Activated naive CD8-positive, alpha-beta T cell treated with anti-CD3 and anti-CD28 coated beads, Interleukin-2, amount 50 U/mL, for 24 hours (primary cell): ENCODE data around the gene BRD9.
"Not testable (repeated sequence)": the region's sequence is repeated elsewhere in the genome, so short reads cannot be mapped to it uniquely, and the experiment has no call there.

Source experiments
- ATAC-seq: fragments of 150-1000 bp; cut with Tn5 transposase; one replicate; pipeline ENCODE4 v1.10.0; 2021
- DNase-seq: peaks from one replicate; pipeline ENCODE4 v3.0.0; 2021
- H3K27ac Mint-ChIP-seq: one replicate; pipeline ENCODE4 v1.8.0; 2021; ENCODE audit warnings: mild to moderate bottlenecking, mixed read lengths
- H3K27me3 Mint-ChIP-seq: one replicate; pipeline ENCODE4 v1.8.0; 2021; ENCODE audit warnings: mixed read lengths
- H3K36me3 Mint-ChIP-seq: one replicate; pipeline ENCODE4 v1.8.0; 2021; ENCODE audit warnings: low read depth, mixed read lengths
- H3K4me1 Mint-ChIP-seq: one replicate; pipeline ENCODE4 v1.8.0; 2021; ENCODE audit warnings: mixed read lengths
- H3K4me3 Mint-ChIP-seq: one replicate; pipeline ENCODE4 v1.8.0; 2021; ENCODE audit warnings: mild to moderate bottlenecking, moderate library complexity, mixed read lengths
- H3K9me3 Mint-ChIP-seq: one replicate; pipeline ENCODE4 v1.8.0; 2021; ENCODE audit warnings: mixed read lengths

BRD9 gene

GRCh38 chr5:915946-916345 lies 23.3 kb upstream of the BRD9 start:
- ATAC-seq, result no peak
- Mint-ChIP-seq H3K27me3 (peaks cover 3% of the 10 kb centered on the region), H3K4me1 (peaks cover 24% of the 10 kb centered on the region), H3K9me3 (no peaks in the 10 kb centered on the region), H3K4me3 (no peak overlapping the region), H3K27ac (no peak overlapping the region), H3K36me3 (peaks cover 54% of the 10 kb centered on the region)
- no peak for DNase-seq

- DNase-seq, ATAC-seq, H3K9me3 Mint-ChIP-seq, H3K27me3 Mint-ChIP-seq, H3K4me3 Mint-ChIP-seq, H3K27ac Mint-ChIP-seq: not testable (repeated sequence)
- H3K4me1 Mint-ChIP-seq, result peaks cover 24% of the 10 kb centered on the region
- H3K36me3 Mint-ChIP-seq, result peaks cover 58% of the 10 kb centered on the region
These were observed 22.7 kb upstream of the BRD9 start for GRCh38 chr5:915346-915745.

DNA sequence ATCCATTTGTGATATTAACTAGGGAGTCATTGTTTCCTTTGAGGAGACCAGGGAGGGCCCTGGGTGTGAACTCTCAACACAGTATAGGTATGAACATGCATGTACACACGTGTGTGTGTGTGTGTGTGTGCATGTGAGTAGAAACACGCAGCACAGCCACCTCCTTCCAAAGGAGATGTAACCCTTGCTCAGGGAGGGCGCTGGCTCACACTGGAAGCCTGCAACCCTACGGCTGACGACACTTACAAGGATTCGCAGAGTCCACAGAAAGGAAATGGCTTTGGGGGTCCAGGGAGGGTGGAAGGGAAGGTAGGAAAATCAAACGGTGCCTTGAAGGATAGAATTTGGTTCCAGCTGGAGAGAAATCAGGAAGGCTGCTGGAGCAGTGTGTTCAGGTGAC lies 22.0 kb upstream of the BRD9 start:
- H3K27me3 Mint-ChIP-seq, result peaks cover 3% of the 10 kb centered on the region
- H3K4me1 Mint-ChIP-seq, result peaks cover 24% of the 10 kb centered on the region
- ATAC-seq (no peak), DNase-seq (no peak)
- H3K4me3 Mint-ChIP-seq, result no peak overlapping the region
- H3K36me3 Mint-ChIP-seq, result peaks cover 58% of the 10 kb centered on the region
- no peaks in the 10 kb centered on the region for H3K9me3 Mint-ChIP-seq
- H3K27ac Mint-ChIP-seq, result no peak overlapping the region

GRCh38 chr5:914174-914573 lies 21.6 kb upstream of the BRD9 start:
- Mint-ChIP-seq H3K36me3 (peaks cover 61% of the 10 kb centered on the region), H3K4me1 (peaks cover 24% of the 10 kb centered on the region), H3K4me3 (no peak overlapping the region), H3K9me3 (no peaks in the 10 kb centered on the region), H3K27ac (no peak overlapping the region), H3K27me3 (peaks cover 3% of the 10 kb centered on the region)
- no peak for ATAC-seq
- no peak for DNase-seq

- Mint-ChIP-seq H3K36me3 (peaks cover 60% of the 10 kb centered on the region), H3K9me3 (no peaks in the 10 kb centered on the region), H3K27ac (peak overlapping the region; percentile 96), H3K4me3 (peak overlapping the region; percentile 62), H3K4me1 (peaks cover 24% of the 10 kb centered on the region), H3K27me3 (peaks cover 3% of the 10 kb centered on the region)
- peak; percentile 76 for DNase-seq
- ATAC-seq, result peak; percentile 97
These were observed 19.9 kb upstream of the BRD9 start for GRCh38 chr5:912280-913091.

DNA sequence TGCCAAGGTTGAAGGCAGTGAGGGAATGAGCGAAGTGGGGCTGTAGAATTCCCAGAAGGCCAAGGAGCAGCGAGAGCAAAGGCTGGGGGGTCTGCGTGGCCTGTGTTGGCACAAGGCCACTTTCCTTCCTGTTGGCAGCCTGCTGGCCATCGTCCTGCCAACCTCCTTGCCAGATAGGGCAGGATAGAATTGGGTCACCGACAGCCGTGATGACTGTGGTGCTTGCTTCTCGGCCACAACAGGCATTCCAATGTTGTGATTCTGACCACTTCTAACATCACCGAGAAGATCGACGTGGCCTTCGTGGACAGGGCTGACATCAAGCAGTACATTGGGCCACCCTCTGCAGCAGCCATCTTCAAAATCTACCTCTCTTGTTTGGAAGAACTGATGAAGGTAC lies 19.0 kb upstream of the BRD9 start:
- Mint-ChIP-seq H3K27me3 (peaks cover 3% of the 10 kb centered on the region), H3K4me1 (peaks cover 24% of the 10 kb centered on the region), H3K36me3 (peaks cover 60% of the 10 kb centered on the region), H3K27ac (peak overlapping the region; percentile 96), H3K4me3 (no peak overlapping the region), H3K9me3 (no peaks in the 10 kb centered on the region)
- no peak for DNase-seq
- no peak for ATAC-seq

- no peak for ATAC-seq
- H3K27ac Mint-ChIP-seq, result no peak overlapping the region
- no peak overlapping the region for H3K4me3 Mint-ChIP-seq
- peaks cover 3% of the 10 kb centered on the region for H3K27me3 Mint-ChIP-seq
- no peaks in the 10 kb centered on the region for H3K9me3 Mint-ChIP-seq
- no peak for DNase-seq
- peaks cover 64% of the 10 kb centered on the region for H3K36me3 Mint-ChIP-seq
- peaks cover 24% of the 10 kb centered on the region for H3K4me1 Mint-ChIP-seq
These were observed 18.2 kb upstream of the BRD9 start for GRCh38 chr5:910769-911160.

DNA sequence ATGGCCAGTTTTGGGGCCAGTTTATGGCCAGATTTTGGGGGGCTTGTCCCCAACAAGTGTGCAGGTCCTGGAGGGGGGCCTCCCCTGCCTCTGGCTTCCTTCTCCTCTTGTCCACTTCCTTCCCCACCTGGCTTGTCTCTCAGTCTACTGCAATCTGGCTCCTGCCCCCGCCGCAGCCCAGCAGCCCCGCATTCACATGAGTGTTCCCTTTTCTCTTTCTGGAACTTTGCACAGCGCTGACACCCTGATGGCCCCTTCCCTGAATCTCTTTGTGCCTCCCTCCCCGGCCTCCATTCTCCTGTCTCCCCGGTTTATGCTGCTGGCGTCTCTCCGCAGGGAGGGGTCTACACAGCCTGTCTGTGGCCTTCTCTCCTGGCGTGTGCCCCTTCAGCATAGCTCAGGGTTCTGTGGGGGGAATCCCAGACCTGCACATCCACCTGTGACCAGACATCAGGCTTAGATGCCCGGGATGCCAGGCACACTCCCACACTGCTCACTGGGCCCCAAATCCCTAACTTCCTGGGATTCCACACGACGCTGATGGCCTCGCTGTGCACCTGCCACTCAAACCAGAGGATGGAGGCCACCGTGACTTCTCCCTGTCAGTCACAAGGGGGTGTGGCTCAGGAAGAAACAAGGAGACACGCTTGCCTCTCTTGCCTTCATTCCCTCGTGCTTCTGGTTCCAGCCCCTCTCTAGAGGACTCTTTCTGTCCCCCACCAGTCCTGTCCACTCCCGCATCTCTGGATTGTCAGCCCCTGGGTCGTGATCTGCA lies 17.6 kb upstream of the BRD9 start:
- Mint-ChIP-seq H3K4me1 (peaks cover 24% of the 10 kb centered on the region), H3K4me3 (no peak overlapping the region), H3K27me3 (peaks cover 3% of the 10 kb centered on the region), H3K9me3 (no peaks in the 10 kb centered on the region), H3K27ac (no peak overlapping the region), H3K36me3 (peaks cover 70% of the 10 kb centered on the region)
- DNase-seq (no peak), ATAC-seq (no peak)

DNA sequence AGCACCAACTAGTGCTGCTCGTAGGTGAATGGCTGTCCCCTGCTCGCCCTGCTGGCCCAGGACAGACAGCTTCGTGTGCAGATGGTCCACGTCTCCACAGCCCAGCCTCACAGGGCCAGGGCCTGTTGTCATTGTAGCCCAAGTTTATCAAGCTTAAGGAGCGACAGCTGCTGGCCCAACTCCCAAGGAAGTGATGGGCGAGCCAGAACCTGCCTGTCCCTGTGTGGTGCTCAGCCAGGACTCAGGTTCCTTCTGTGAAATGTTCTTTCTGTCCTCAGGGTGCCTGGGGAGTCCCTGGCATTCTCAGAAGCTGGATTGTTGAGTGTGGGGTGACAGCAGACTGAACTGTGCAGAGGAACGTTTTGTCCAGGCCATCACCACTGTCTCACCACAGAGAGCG lies 16.5 kb upstream of the BRD9 start:
- no peak overlapping the region for H3K4me3 Mint-ChIP-seq
- ATAC-seq (no peak), DNase-seq (no peak)
- peaks cover 24% of the 10 kb centered on the region for H3K4me1 Mint-ChIP-seq
- no peak overlapping the region for H3K27ac Mint-ChIP-seq
- H3K27me3 Mint-ChIP-seq, result peaks cover 3% of the 10 kb centered on the region
- peaks cover 71% of the 10 kb centered on the region for H3K36me3 Mint-ChIP-seq
- H3K9me3 Mint-ChIP-seq, result no peaks in the 10 kb centered on the region

DNA sequence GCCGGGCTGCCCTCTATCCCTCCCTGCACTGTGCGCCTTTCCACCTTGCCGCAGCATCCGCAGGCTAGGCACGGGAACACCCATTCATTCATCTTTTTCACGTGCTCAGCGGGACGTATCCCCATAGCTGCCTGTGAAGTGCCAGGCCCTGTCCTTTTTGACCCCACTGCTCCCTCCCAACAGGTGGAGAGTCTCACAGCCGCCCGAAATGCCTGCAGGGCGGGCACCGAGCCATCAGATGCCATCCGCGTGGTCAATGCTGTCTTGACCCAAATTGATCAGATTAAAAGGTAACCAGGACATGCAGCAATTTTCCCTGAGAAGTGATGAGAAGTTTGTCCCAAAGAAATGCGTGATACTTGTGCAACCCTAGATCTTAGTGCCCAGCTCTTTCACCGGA lies 15.6 kb upstream of the BRD9 start:
- Mint-ChIP-seq H3K4me1 (peaks cover 18% of the 10 kb centered on the region), H3K27me3 (peaks cover 3% of the 10 kb centered on the region), H3K27ac (no peak overlapping the region), H3K4me3 (no peak overlapping the region), H3K36me3 (peaks cover 67% of the 10 kb centered on the region), H3K9me3 (no peaks in the 10 kb centered on the region)
- ATAC-seq (no peak), DNase-seq (no peak)

DNA sequence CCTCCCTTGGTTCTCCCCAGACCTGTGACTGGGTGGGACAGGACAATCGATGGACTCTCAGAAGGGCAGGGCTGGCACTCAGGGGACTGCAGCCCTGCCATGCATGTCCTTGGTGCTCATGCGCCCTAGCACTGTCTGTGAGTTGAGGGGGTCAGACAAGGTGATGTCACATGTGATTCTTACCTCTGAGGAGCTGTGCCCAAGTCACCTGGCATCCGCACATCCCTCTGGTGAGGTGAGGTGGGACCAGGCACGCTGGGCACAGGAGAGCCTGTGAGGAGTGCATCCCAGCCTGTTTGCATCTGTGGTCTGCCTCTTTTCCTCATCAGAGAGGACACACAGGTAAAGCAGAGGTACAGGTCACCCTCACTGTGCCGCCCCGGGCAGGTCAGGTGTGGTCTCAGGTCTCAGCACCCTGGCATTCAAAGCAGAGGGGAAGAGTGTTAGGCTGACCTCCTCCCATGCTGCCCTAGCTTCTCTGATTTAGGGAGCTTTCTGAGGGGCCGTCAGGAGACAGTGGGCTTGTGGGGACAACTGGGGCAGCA lies 14.8 kb upstream of the BRD9 start:
- H3K27ac Mint-ChIP-seq, result no peak overlapping the region
- H3K4me3 Mint-ChIP-seq, result no peak overlapping the region
- peaks cover 63% of the 10 kb centered on the region for H3K36me3 Mint-ChIP-seq
- H3K27me3 Mint-ChIP-seq, result peaks cover 3% of the 10 kb centered on the region
- H3K4me1 Mint-ChIP-seq, result peaks cover 11% of the 10 kb centered on the region
- no peaks in the 10 kb centered on the region for H3K9me3 Mint-ChIP-seq
- DNase-seq (no peak), ATAC-seq (no peak)

DNA sequence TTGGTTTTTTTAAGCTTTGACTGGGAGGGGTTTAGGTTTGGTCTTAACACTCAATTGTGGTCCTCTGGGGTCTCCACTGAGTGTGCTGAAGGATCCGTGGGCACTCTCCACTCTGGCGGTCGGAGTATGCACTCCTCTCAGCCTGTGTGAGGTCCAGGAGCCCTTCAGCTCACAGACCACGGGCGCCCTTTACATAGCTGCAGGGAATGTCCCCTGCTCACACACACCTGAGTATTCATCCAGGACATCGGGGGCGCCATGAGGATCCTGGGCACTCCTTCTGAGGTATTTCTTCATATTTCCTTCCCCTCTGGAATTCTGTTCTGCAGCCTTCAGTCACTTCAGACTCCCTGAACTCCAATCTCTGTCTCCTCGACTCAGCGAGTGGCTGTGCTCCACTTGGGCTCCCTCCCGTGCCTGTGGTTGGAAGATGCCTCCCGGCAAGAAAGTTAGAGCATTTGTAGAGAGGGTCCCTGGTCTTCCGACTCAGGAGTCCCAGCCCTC lies 12.6 kb upstream of the BRD9 start:
- Mint-ChIP-seq H3K9me3 (no peaks in the 10 kb centered on the region), H3K27me3 (no peaks in the 10 kb centered on the region), H3K4me1 (no peaks in the 10 kb centered on the region), H3K36me3 (peaks cover 56% of the 10 kb centered on the region), H3K4me3 (no peak overlapping the region), H3K27ac (no peak overlapping the region)
- DNase-seq, result no peak
- no peak for ATAC-seq

GRCh38 chr5:903756-904096 lies 11.1 kb upstream of the BRD9 start:
- Mint-ChIP-seq H3K36me3 (peaks cover 52% of the 10 kb centered on the region), H3K27ac (no peak overlapping the region)
- no peak for DNase-seq

DNA sequence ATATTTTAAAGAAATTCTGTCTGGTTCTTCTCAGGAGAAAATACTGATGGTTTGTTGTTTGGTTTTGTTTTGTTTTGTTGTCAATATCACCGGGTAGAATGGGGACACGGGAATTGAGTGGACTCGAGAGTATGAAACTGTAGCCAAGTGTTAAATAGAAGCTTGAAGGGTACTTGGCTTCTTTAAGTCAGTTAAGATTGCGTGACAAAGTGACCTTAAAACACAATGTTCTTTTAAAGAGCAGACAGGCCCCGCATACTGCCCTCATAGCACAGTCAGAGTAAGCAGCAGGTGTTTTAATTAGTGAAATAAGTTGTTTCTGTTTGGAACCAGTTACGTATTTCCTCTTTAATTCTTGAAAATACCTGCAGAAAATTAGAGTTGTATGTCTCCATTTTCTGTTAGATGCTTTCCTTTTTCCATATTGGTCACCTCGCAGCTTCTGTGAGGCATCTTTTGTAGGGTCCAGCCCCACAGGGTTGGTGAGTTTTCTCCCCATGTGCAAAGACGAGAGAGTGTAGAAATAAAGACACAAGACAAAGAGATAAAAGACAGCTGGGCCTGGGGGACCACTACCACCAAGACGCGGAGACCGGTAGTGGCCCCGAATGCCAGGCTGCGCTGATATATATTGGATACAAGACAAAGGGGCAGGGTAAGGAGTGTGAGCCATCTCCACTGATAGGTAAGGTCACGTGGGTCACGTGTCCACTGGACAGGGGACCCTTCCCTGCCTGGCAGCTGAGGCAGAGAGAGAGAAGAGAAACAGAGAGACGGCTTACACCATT lies 9.7 kb upstream of the BRD9 start:
- H3K27me3 Mint-ChIP-seq, result no peaks in the 10 kb centered on the region
- no peak overlapping the region for H3K4me3 Mint-ChIP-seq
- H3K4me1 Mint-ChIP-seq, result no peaks in the 10 kb centered on the region
- no peak for ATAC-seq
- no peak overlapping the region for H3K27ac Mint-ChIP-seq
- DNase-seq, result no peak
- peaks cover 44% of the 10 kb centered on the region for H3K36me3 Mint-ChIP-seq
- H3K9me3 Mint-ChIP-seq, result no peaks in the 10 kb centered on the region

More at GRCh38 chr5:903756-904096, 11.1 kb upstream of the BRD9 start:
- Mint-ChIP-seq H3K4me1 (no peaks in the 10 kb centered on the region), H3K4me3 (no peak overlapping the region), H3K27me3 (no peaks in the 10 kb centered on the region), H3K9me3 (no peaks in the 10 kb centered on the region)
- no peak for ATAC-seq
